Naive thymus-derived CD4-positive, alpha-beta T cell (primary cell): ENCODE measurements around the gene CIB1. TPM values are rescaled to one million over a fixed set of nuclear protein-coding genes. Genes with fewer than 3 reads are reported as not detected.

Experiments used
- ATAC-seq: fragments of 150-1000 bp; cut with Tn5 transposase; 2 replicates; pipeline ENCODE4 v1.10.0; 2021; ENCODE audit warnings: mild to moderate bottlenecking, moderate library complexity
- CTCF ChIA-PET: fragments of 350-600 bp; sonication (Branson Sonifier 250); formaldehyde crosslinking; loops from one replicate; lab custom pipeline; 2021; ENCODE audit warnings: antibody characterized with exemption; lab: Charles Lee
- POLR2A ChIA-PET: fragments of 350-600 bp; sonication (Branson Sonifier 250); formaldehyde crosslinking; loops from one replicate; lab custom pipeline; 2021; ENCODE audit warnings: antibody characterized with exemption, inconsistent platforms; lab: Charles Lee
- DNase-seq, 9 donors: peaks; one replicate each; pipeline versions ENCODE4 v3.0.0 to v3.0.0-alpha.2; 2020 to 2022; ENCODE audit warnings: mixed read lengths in 1 of 9
- H3K27ac ChIP-seq: one replicate; pipeline ENCODE4 v1.7.0; 2013; ENCODE audit warnings: mild to moderate bottlenecking, low read depth, low read length, moderate library complexity
- H3K27me3 ChIP-seq, 2 donors: one replicate each; pipeline ENCODE4 v1.7.0; 2013; ENCODE audit warnings: low read length in 2 of 2, mild to moderate bottlenecking in 2 of 2, moderate library complexity in 2 of 2; ENCODE audit not compliant: control insufficient read depth in 2 of 2, insufficient read depth in 2 of 2
- H3K36me3 ChIP-seq, 3 experiments: 1 replicate in 2 of 3; 2 replicates in 1 of 3; pipeline ENCODE4 v1.7.0; 2013; ENCODE audit warnings: low read length in 3 of 3, mild to moderate bottlenecking in 3 of 3, moderate library complexity in 1 of 3; ENCODE audit not compliant: insufficient read depth in 3 of 3, control insufficient read depth in 2 of 3
- H3K4me1 ChIP-seq, 2 donors: one replicate each; pipeline ENCODE4 v1.7.0; 2013; ENCODE audit warnings: low read length in 2 of 2, mild to moderate bottlenecking in 2 of 2, moderate library complexity in 1 of 2; ENCODE audit not compliant: control insufficient read depth in 2 of 2, insufficient read depth in 2 of 2
- H3K4me3 ChIP-seq: 2 replicates; pipeline ENCODE4 v1.7.0; 2013; ENCODE audit warnings: mild to moderate bottlenecking, low read length
- H3K9me3 ChIP-seq, 3 experiments: 1 replicate in 2 of 3; 2 replicates in 1 of 3; pipeline ENCODE4 v1.7.0; 2013; ENCODE audit warnings: low read length in 3 of 3; ENCODE audit not compliant: control insufficient read depth in 2 of 3
- H3K27ac Mint-ChIP-seq, 9 donors: one replicate each; pipeline ENCODE4 v1.8.0; 2020 to 2022; ENCODE audit warnings: mixed read lengths in 9 of 9, mild to moderate bottlenecking in 8 of 9, moderate library complexity in 5 of 9, inconsistent platforms in 2 of 9
- H3K27me3 Mint-ChIP-seq, 5 donors: one replicate each; pipeline ENCODE4 v1.8.0; 2021 to 2022; ENCODE audit warnings: mixed read lengths in 5 of 5, mild to moderate bottlenecking in 1 of 5
- H3K36me3 Mint-ChIP-seq, 5 donors: one replicate each; pipeline ENCODE4 v1.8.0; 2020 to 2022; ENCODE audit warnings: mixed read lengths in 5 of 5, mild to moderate bottlenecking in 3 of 5, inconsistent platforms in 1 of 5
- H3K4me1 Mint-ChIP-seq, 7 donors: one replicate each; pipeline ENCODE4 v1.8.0; 2020 to 2022; ENCODE audit warnings: mixed read lengths in 7 of 7, mild to moderate bottlenecking in 3 of 7, inconsistent platforms in 1 of 7
- H3K4me3 Mint-ChIP-seq, 10 donors: one replicate each; pipeline ENCODE4 v1.8.0; 2020 to 2022; ENCODE audit warnings: mild to moderate bottlenecking in 10 of 10, mixed read lengths in 10 of 10, moderate library complexity in 6 of 10, inconsistent platforms in 2 of 10
- H3K9me3 Mint-ChIP-seq, 11 donors: one replicate each; pipeline ENCODE4 v1.8.0; 2020 to 2022; ENCODE audit warnings: mixed read lengths in 11 of 11, mild to moderate bottlenecking in 4 of 11, inconsistent platforms in 1 of 11, moderate library complexity in 1 of 11
- intact Hi-C, 2 donors: fragments of 100-400 bp; cut with micrococcal nuclease; formaldehyde crosslinking; loops; one replicate each; pipeline ENCODE4 v1.15.1; 2023
- polyA plus RNA-seq, 2 donors: library from polyadenylated mRNA; unstranded; fragments of 300-500 nt; fragmentation: Illumina TruSeq; gene quantifications; one replicate each; pipeline ENCODE4 v1.2.3, GENCODE V29; 2021
- total RNA-seq, 6 experiments: library from RNA in 5 of 6; stranded (reverse) in 5 of 6; gene quantifications; 1 replicate in 5 of 6; 2 replicates in 1 of 6; pipeline ENCODE4 v1.2.3 and lab custom pipeline; 2021 to 2026

CIB1 gene
- total and polyA plus RNA-seq, 7 experiments from 2014 or later: 76.8 to 229 (median 133) TPM

- Mint-ChIP-seq H3K9me3 (no peaks in the 10 kb centered on the region), H3K4me1 (peaks cover 6 to 36% (median 28%) of the 10 kb centered on the region in 7 donors), H3K27me3 (no peaks in the 10 kb centered on the region), H3K36me3 (peaks cover 0 to 14% (median 6%) of the 10 kb centered on the region in 5 donors), H3K27ac (peak overlapping the region in 1 of 9 donors; percentile 15), H3K4me3 (no peak overlapping the region)
- Histone ChIP-seq H3K9me3 (no peaks in the 10 kb centered on the region), H3K27me3 (no peaks in the 10 kb centered on the region), H3K4me3 (no peak overlapping the region), H3K4me1 (no peaks in the 10 kb centered on the region), H3K27ac (no peak overlapping the region), H3K36me3 (peaks cover 0 to 1% (median 0%) of the 10 kb centered on the region in 3 experiments)
- ATAC-seq: no peak
- DNase-seq: no peak
- ChIA-PET POLR2A (interaction anchor here (1.1 kb wide), 1 partner anchor 10 kb away, joined by 4 read pairs; no protein-coding TSS in a partner anchor), CTCF (no interaction called here)
- intact Hi-C loops: no loop called here
Measured at GRCh38 chr15:90212221-90213098, 21.3 kb downstream of the CIB1 start.

GRCh38 chr15:90211440-90212143, 22.1 kb downstream of the CIB1 start:
- DNase-seq: no peak
- no peaks in the 10 kb centered on the region for H3K36me3 ChIP-seq
- no peak overlapping the region for H3K27ac Mint-ChIP-seq

GRCh38 chr15:90211009-90211408, 22.7 kb downstream of the CIB1 start:
- Mint-ChIP-seq H3K36me3 (peaks cover 0 to 14% (median 6%) of the 10 kb centered on the region in 5 donors), H3K9me3 (no peaks in the 10 kb centered on the region), H3K27me3 (no peaks in the 10 kb centered on the region), H3K4me1 (peaks cover 12 to 32% (median 30%) of the 10 kb centered on the region in 7 donors), H3K4me3 (no peak overlapping the region), H3K27ac (peak overlapping the region in 2 of 9 donors; percentile 45 to 55)
- intact Hi-C loops: no loop called here
- CTCF ChIA-PET: no interaction called here
- Histone ChIP-seq H3K4me1 (no peaks in the 10 kb centered on the region), H3K9me3 (no peaks in the 10 kb centered on the region), H3K4me3 (no peak overlapping the region), H3K27ac (no peak overlapping the region), H3K36me3 (no peaks in the 10 kb centered on the region), H3K27me3 (no peaks in the 10 kb centered on the region)
- peak; percentile 16 for ATAC-seq
- no peak for DNase-seq
- POLR2A ChIA-PET: interaction anchor here (1.4 kb wide), 1 partner anchor 10 kb away, joined by 3 read pairs; the partner anchor contains the start of gene SEMA4B

More at GRCh38 chr15:90211440-90212143, 22.1 kb downstream of the CIB1 start:
- Histone ChIP-seq H3K27me3 (no peaks in the 10 kb centered on the region), H3K4me1 (no peaks in the 10 kb centered on the region), H3K27ac (no peak overlapping the region), H3K4me3 (no peak overlapping the region), H3K9me3 (no peaks in the 10 kb centered on the region)
- POLR2A ChIA-PET: interaction anchor here (1.1 kb wide), 1 partner anchor 9 kb away, joined by 4 read pairs; no protein-coding TSS in a partner anchor
- intact Hi-C loops: no loop called here
- Mint-ChIP-seq H3K4me3 (no peak overlapping the region), H3K36me3 (peaks cover 0 to 14% (median 6%) of the 10 kb centered on the region in 5 donors), H3K9me3 (no peaks in the 10 kb centered on the region), H3K27me3 (no peaks in the 10 kb centered on the region), H3K4me1 (peaks cover 6 to 31% (median 28%) of the 10 kb centered on the region in 7 donors)
- CTCF ChIA-PET: no interaction called here
- ATAC-seq: peak; percentile 12

- ATAC-seq (no peak), DNase-seq (no peak)
- intact Hi-C loops: no loop called here
- no peaks in the 10 kb centered on the region for H3K27me3 Mint-ChIP-seq
- Histone ChIP-seq H3K9me3 (no peaks in the 10 kb centered on the region), H3K36me3 (no peaks in the 10 kb centered on the region), H3K27ac (no peak overlapping the region), H3K27me3 (no peaks in the 10 kb centered on the region), H3K4me3 (no peak overlapping the region), H3K4me1 (no peaks in the 10 kb centered on the region)
- H3K36me3 Mint-ChIP-seq: peaks cover 0 to 14% (median 6%) of the 10 kb centered on the region in 5 donors
- CTCF ChIA-PET: no interaction called here
- no peak overlapping the region for H3K4me3 Mint-ChIP-seq
- H3K27ac Mint-ChIP-seq: peak overlapping the region in 3 of 9 donors; percentile 2 to 55 (median 45)
- no peaks in the 10 kb centered on the region for H3K9me3 Mint-ChIP-seq
- H3K4me1 Mint-ChIP-seq: peaks cover 14 to 34% (median 31%) of the 10 kb centered on the region in 7 donors
- POLR2A ChIA-PET: interaction anchor here (1.4 kb wide), 1 partner anchor 10 kb away, joined by 3 read pairs; the partner anchor contains the start of gene SEMA4B
Measured at GRCh38 chr15:90210593-90210992, 23.1 kb downstream of the CIB1 start.

GRCh38 chr15:90209591-90209990, 24.1 kb downstream of the CIB1 start:
- ATAC-seq (no peak), DNase-seq (no peak)
- Histone ChIP-seq H3K4me1 (no peaks in the 10 kb centered on the region), H3K9me3 (no peaks in the 10 kb centered on the region), H3K27me3 (no peaks in the 10 kb centered on the region), H3K27ac (no peak overlapping the region), H3K4me3 (no peak overlapping the region), H3K36me3 (no peaks in the 10 kb centered on the region)
- intact Hi-C loops: no loop called here
- Mint-ChIP-seq H3K9me3 (no peaks in the 10 kb centered on the region), H3K27me3 (no peaks in the 10 kb centered on the region), H3K36me3 (peaks cover 0 to 14% (median 6%) of the 10 kb centered on the region in 5 donors), H3K27ac (peak overlapping the region in 3 of 9 donors; percentile 21 to 83 (median 54)), H3K4me3 (no peak overlapping the region), H3K4me1 (peaks cover 14 to 34% (median 28%) of the 10 kb centered on the region in 7 donors)
- CTCF ChIA-PET: no interaction called here
- POLR2A ChIA-PET: interaction anchor here (1.4 kb wide), 1 partner anchor 9 kb away, joined by 3 read pairs; the partner anchor contains the start of gene SEMA4B

- Histone ChIP-seq H3K4me1 (peaks cover 0 to 1% of the 10 kb centered on the region in 2 donors), H3K4me3 (no peak overlapping the region), H3K9me3 (no peaks in the 10 kb centered on the region), H3K36me3 (no peaks in the 10 kb centered on the region), H3K27me3 (no peaks in the 10 kb centered on the region), H3K27ac (no peak overlapping the region)
- no peak for DNase-seq
- Mint-ChIP-seq H3K4me1 (peaks cover 14 to 34% (median 24%) of the 10 kb centered on the region in 7 donors), H3K9me3 (no peaks in the 10 kb centered on the region), H3K4me3 (no peak overlapping the region), H3K27me3 (no peaks in the 10 kb centered on the region), H3K36me3 (peaks cover 0 to 14% (median 8%) of the 10 kb centered on the region in 5 donors), H3K27ac (peak overlapping the region in 2 of 9 donors; percentile 36 to 43)
- intact Hi-C loops: no loop called here
- ChIA-PET POLR2A (no interaction called here), CTCF (interaction anchor here (0.9 to 1.7 kb wide), 2 partner anchors 9 to 17 kb away, joined by 3 to 4 read pairs; no protein-coding TSS in a partner anchor)
- ATAC-seq: no peak
Measured at GRCh38 chr15:90208356-90208755, 25.4 kb downstream of the CIB1 start.
